Heart right ventricle (tissue), 16 donors: ENCODE data around the gene RCOR3. TPM values are rescaled to one million over a fixed set of nuclear protein-coding genes. Genes with fewer than 3 reads are reported as not detected.
"Not testable (repeated sequence)": the region's sequence is repeated elsewhere in the genome, so short reads cannot be mapped to it uniquely, and the experiment has no call there.

Experiments
- ATAC-seq, 8 donors: fragments of 200-7000 bp; cut with Tn5 transposase; one replicate each; pipeline ENCODE4 v1.9.1; 2020; ENCODE audit warnings: mild to moderate bottlenecking in 8 of 8, moderate library complexity in 8 of 8, moderate number of reproducible peaks in 1 of 8
- DNase-seq, 2 donors: peaks; one replicate each; pipeline ENCODE4 v3.0.0-alpha.2; 2020
- H3K27ac ChIP-seq, 10 donors: fragments of 200-600 bp; sonication (generic) in 2 of 10; one replicate each; pipeline versions ENCODE4 v1.5.0 to v1.8.0; 2020 to 2022; ENCODE audit warnings: mild to moderate bottlenecking in 3 of 10
- H3K27me3 ChIP-seq, 7 donors: fragments of 200-600 bp; one replicate each; pipeline ENCODE4 v1.8.0; 2021 to 2022; ENCODE audit warnings: mild to moderate bottlenecking in 2 of 7
- H3K36me3 ChIP-seq, 9 donors: fragments of 200-600 bp; sonication (generic) in 1 of 9; one replicate each; pipeline versions ENCODE4 v1.5.0 to v1.8.0; 2020 to 2022; ENCODE audit warnings: mild to moderate bottlenecking in 2 of 9
- H3K4me1 ChIP-seq, 9 donors: fragments of 200-600 bp; sonication (generic) in 1 of 9; one replicate each; pipeline versions ENCODE4 v1.5.0 to v1.8.0; 2020 to 2022; ENCODE audit warnings: mild to moderate bottlenecking in 4 of 9
- H3K4me3 ChIP-seq, 10 donors: fragments of 200-600 bp; sonication (generic) in 2 of 10; one replicate each; pipeline versions ENCODE4 v1.5.0 to v1.8.0; 2020 to 2022; ENCODE audit warnings: mild to moderate bottlenecking in 7 of 10, moderate library complexity in 2 of 10
- H3K9me3 ChIP-seq, 11 donors: fragments of 200-600 bp in 10 of 11; sonication (generic) in 2 of 11; one replicate each; pipeline versions ENCODE4 v1.5.0 to v1.8.0; 2013 to 2022; ENCODE audit warnings: mild to moderate bottlenecking in 2 of 11, control low read depth in 1 of 11, moderate library complexity in 1 of 11
- CTCF ChIP-seq, 9 donors: fragments of 200-600 bp; sonication (generic) in 2 of 9; IDR thresholded peaks; one replicate each; pipeline versions ENCODE4 v1.5.0 to v1.8.0; 2021 to 2022; ENCODE audit warnings: antibody characterized with exemption in 9 of 9, mild to moderate bottlenecking in 5 of 9, moderate library complexity in 1 of 9
- WGBS, 2 donors: extraction: QIAGEN DNeasy Blood & Tissue Kit; methylation state at CpG; one replicate each; pipeline ENCODE4 v1.1.7; 2013; ENCODE audit warnings: inconsistent platforms in 1 of 2; 5-methylcytosine and 5-hydroxymethylcytosine counted together
- intact Hi-C, 10 donors: fragments of 100-400 bp; cut with DNase I; formaldehyde crosslinking; loops; one replicate each; pipeline versions ENCODE4 v1.11.1 to v1.14.2; 2022
- polyA plus RNA-seq, 2 donors: library from polyadenylated mRNA; stranded (reverse); fragments of 200-250 nt; gene quantifications; one replicate each; pipeline ENCODE4 v1.2.3, GENCODE V29; 2013
- total RNA-seq, 10 donors: library from RNA; stranded (reverse); fragmentation: NEBNext Ultra II Directional in 3 of 10; extraction: Animal tissue kit (Norgen Biotek cat#: 25700) in 3 of 10; gene quantifications; one replicate each; pipeline versions ENCODE4 v1.2.1 to v1.2.4, GENCODE V29; 2021 to 2023
- donor health status: Arrhythmogenic right ventricular cardiomyopathy.
- donor health status: ischemic (EF 13 %, LVEDD 7.1; RV severe dilation, severe dysfunction).
- donor health status: healthy with polysubstance abuse.
- donor health status: DM: no; HTN: yes; CAD: no.
- donor health status: DM: no; HTN: no; CAD: no.
- donor health status: ischemic (EF 25% LVEDD 6.9; RV normal size, moderate dysfunction).
- donor health status: ischemic (EF 25% LVEDD 5.7; RV mildly dilated, moderate dysfunction).
- donor health status: healthy.
- donor health status: DM: yes; HTN: yes; CAD: no.
- donor health status: Ischemic cardiomyopathy.
- donor health status: ischemic (EF 35%, LVEDD 5.7; RV mildly dilated, moderate dysfunction).
- donor health status: nonischemic (EF 11% LVEDD 7.7; RV severe dilation, severe dysfunction).
- donor health status: DM: yes; HTN: yes; CAD: no.
- donor health status: PGD.
- donor health status: ischemic (EF 29% LVEDD 5.4; RV normal size, mild dysfunction).
- donor health status: nonischemic (EF 23%, LVEDD 6.1; RV moderate dilation, normal function).

RCOR3 gene
- total and polyA plus RNA-seq, 12 donors: 17.7 to 65.5 (median 50.1) TPM

GRCh38 chr1:211231873-211232272 lies 27.3 kb upstream of the RCOR3 start:
- no peak for DNase-seq
- WGBS, 2 donors: 55 to 58% methylated on average over 1 of the region's 1 CpG
- Histone ChIP-seq H3K4me3 (no peak overlapping the region), H3K36me3 (no peaks in the 10 kb centered on the region), H3K27me3 (no peaks in the 10 kb centered on the region), H3K27ac (no peak overlapping the region), H3K9me3 (no peaks in the 10 kb centered on the region), H3K4me1 (no peaks in the 10 kb centered on the region)
- intact Hi-C loops: no loop called here
- TF ChIP-seq CTCF (IDR thresholded peaks at IDR 0.05): no peak
- no peak for ATAC-seq

- TF ChIP-seq CTCF (IDR thresholded peaks at IDR 0.05): no peak
- H3K4me3 ChIP-seq: no peak overlapping the region
- H3K27ac ChIP-seq: no peak overlapping the region
- no peaks in the 10 kb centered on the region for H3K36me3 ChIP-seq
- WGBS, 2 donors: 85 to 86% methylated on average over 6 of the region's 6 CpGs
- H3K27me3 ChIP-seq: no peaks in the 10 kb centered on the region
- intact Hi-C loops: no loop called here
- ATAC-seq: no peak
- no peaks in the 10 kb centered on the region for H3K9me3 ChIP-seq
- DNase-seq: no peak
- H3K4me1 ChIP-seq: no peaks in the 10 kb centered on the region
These were observed 22.4 kb upstream of the RCOR3 start for GRCh38 chr1:211236633-211237320.

GRCh38 chr1:211237579-211237978 lies 21.6 kb upstream of the RCOR3 start:
- DNase-seq: no peak
- WGBS, 2 donors: 94 to 95% methylated on average over 9 of the region's 9 CpGs
- intact Hi-C loops: no loop called here

GRCh38 chr1:211240567-211240966 lies 18.6 kb upstream of the RCOR3 start:
- H3K27me3 ChIP-seq, H3K9me3 ChIP-seq, ATAC-seq, H3K27ac ChIP-seq, H3K36me3 ChIP-seq, H3K4me1 ChIP-seq, H3K4me3 ChIP-seq, intact Hi-C loops, DNase-seq: not testable (repeated sequence)
- WGBS, 2 donors: 90 to 93% methylated on average over 8 of the region's 8 CpGs

More at GRCh38 chr1:211237579-211237978, 21.6 kb upstream of the RCOR3 start:
- Histone ChIP-seq H3K4me1 (no peaks in the 10 kb centered on the region), H3K27me3 (peaks cover 0 to 4% (median 0%) of the 10 kb centered on the region in 7 donors), H3K4me3 (no peak overlapping the region), H3K27ac (no peak overlapping the region), H3K9me3 (peaks cover 0 to 2% (median 0%) of the 10 kb centered on the region in 11 donors), H3K36me3 (no peaks in the 10 kb centered on the region)
- ATAC-seq: no peak
- no peak for TF ChIP-seq CTCF (IDR thresholded peaks at IDR 0.05)

- intact Hi-C loops: no loop called here
- peaks cover 0 to 7% (median 0%) of the 10 kb centered on the region in 7 donors for H3K27me3 ChIP-seq
- DNase-seq: no peak
- H3K27ac ChIP-seq: no peak overlapping the region
- WGBS, 2 donors: 92 to 96% methylated on average over 1 of the region's 1 CpG
- H3K4me3 ChIP-seq: no peak overlapping the region
- no peaks in the 10 kb centered on the region for H3K4me1 ChIP-seq
- no peak for TF ChIP-seq CTCF (IDR thresholded peaks at IDR 0.05)
- H3K9me3 ChIP-seq: peaks cover 0 to 2% (median 0%) of the 10 kb centered on the region in 11 donors
- no peaks in the 10 kb centered on the region for H3K36me3 ChIP-seq
- no peak for ATAC-seq
These were observed 18.1 kb upstream of the RCOR3 start for GRCh38 chr1:211241071-211241470.

GRCh38 chr1:211243639-211244038 lies 15.5 kb upstream of the RCOR3 start:
- ATAC-seq, intact Hi-C loops, H3K36me3 ChIP-seq, H3K9me3 ChIP-seq, DNase-seq, H3K4me3 ChIP-seq, H3K27ac ChIP-seq, H3K4me1 ChIP-seq, H3K27me3 ChIP-seq: not testable (repeated sequence)
- WGBS, 2 donors: 94 to 96% methylated on average over 5 of the region's 5 CpGs

GRCh38 chr1:211246583-211246982 lies 12.6 kb upstream of the RCOR3 start:
- H3K4me1 ChIP-seq, intact Hi-C loops, H3K36me3 ChIP-seq, H3K9me3 ChIP-seq, ATAC-seq, H3K27ac ChIP-seq, H3K4me3 ChIP-seq, H3K27me3 ChIP-seq, DNase-seq: not testable (repeated sequence)
- WGBS, 2 donors: 63 to 77% methylated on average over 4 of the region's 4 CpGs
